ENCODE data around the gene DUSP7.

DNA sequence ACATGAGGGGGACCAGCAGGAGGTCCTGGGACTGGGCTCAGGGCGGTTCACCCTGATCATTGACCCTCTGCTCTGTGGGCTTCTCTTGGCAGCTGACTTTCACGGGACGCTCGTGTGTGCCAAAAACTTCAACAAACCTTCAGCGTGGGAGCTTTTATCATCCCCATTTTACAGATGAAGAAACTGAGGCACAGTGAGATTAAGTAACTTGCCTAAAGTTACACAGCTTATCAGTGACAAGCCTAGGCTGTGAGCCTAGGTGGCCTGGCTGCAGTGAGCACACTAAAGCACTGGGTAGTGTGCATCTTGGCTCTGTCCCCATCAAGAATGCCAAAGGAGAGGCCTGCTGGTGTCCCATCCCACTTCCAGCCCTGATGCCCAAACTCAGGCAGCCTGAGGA, 23.6 kb upstream of the DUSP7 start:
- TF ChIP-seq, protein P1, sequence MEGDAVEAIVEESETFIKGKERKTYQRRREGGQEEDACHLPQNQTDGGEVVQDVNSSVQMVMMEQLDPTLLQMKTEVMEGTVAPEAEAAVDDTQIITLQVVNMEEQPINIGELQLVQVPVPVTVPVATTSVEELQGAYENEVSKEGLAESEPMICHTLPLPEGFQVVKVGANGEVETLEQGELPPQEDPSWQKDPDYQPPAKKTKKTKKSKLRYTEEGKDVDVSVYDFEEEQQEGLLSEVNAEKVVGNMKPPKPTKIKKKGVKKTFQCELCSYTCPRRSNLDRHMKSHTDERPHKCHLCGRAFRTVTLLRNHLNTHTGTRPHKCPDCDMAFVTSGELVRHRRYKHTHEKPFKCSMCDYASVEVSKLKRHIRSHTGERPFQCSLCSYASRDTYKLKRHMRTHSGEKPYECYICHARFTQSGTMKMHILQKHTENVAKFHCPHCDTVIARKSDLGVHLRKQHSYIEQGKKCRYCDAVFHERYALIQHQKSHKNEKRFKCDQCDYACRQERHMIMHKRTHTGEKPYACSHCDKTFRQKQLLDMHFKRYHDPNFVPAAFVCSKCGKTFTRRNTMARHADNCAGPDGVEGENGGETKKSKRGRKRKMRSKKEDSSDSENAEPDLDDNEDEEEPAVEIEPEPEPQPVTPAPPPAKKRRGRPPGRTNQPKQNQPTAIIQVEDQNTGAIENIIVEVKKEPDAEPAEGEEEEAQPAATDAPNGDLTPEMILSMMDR (IDR thresholded peaks at IDR 0.05): no peak
- TF ChIP-seq POLR2A (IDR thresholded peaks at IDR 0.05) (no peak), EP300 (IDR thresholded peaks at IDR 0.05) (no peak), POLR2AphosphoS5 (IDR thresholded peaks at IDR 0.05) (no peak)

Measured in gastroesophageal sphincter (tissue), 3 donors.